NCI-H69 (cell line): ENCODE data around the gene BEX4.
A peak's percentile ranks its signal among the peaks of the same experiment; 100 is the strongest.

Source experiments
- DNase-seq: peaks from one replicate; lab custom pipeline; 2025; lab: John Stamatoyannopoulos, UW

The BEX4 gene

DNA sequence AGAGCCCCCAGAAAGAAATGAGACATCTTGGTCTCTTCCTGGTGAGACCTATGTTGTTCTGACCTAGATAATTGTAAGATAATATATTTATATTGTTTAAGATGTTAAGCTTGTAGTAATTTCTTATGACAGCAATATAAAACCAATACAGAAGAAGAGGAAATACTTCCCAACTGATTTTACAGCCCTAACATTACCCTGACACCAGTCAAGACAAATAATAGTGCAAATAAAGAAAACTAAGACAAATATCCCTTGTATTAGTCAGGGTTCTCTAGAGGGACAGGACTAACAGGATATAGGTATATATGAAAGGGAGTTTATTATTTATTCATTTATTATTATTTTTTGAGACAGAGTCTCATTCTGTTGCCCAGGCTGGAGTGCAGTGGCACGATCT, 21.4 kb downstream of the BEX4 start:
- no peak for DNase-seq

DNA sequence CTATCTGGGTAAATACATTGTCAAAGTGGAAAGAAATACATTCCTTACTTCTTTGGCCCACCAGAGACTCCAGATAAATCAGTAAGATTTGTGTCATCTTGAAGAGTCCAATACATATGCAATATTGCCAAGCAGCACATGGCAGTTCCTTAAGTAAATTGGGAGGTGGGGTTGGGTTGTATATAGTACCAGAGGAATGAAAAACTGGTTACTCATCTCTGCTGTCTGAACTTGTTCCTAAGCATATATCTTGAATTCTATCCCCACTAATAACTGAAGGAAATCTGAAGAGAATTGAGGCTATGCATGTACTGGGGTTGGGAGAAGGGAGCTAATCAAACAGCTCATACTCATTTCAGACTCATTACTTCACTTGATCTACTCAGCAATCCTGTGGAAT, 25.2 kb downstream of the BEX4 start:
- DNase-seq, result no peak

DNA sequence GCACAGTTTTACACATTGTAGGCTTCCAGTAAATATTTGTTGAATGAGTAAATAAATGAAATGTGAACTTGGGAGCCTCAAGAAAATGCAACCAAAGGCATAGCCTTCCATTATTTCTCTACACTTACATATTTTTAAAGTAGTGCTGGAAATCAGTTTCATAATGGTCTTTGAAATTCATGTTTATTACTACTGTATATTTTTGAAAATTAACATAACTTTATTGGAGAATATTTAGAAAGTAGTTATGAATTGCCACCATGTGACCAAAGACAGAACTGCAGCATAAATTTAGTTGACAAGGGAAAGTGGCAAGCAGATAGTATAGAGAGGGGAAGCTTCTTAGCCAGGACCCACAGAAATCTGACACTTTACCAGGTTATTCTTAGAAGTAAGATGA, 33.6 kb downstream of the BEX4 start:
- DNase-seq, result peak; percentile 0

DNA sequence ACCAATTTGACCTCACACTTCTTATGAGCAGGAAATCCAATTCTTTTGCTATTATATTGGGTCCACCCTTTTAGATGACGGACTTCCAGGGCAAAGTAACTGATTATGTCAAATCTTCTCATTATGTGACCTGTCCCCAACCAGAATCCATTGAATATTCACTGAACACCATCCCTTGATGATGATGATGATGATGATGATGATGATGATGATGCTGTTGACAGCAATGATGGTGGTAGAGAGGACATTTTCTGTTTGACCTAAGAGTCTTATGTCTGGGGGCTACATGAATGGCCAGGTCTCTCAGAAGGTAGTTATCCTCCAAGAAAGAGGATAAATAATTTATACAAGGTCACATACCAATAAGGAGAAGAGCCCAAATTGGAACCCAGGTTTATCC, 34.9 kb downstream of the BEX4 start:
- DNase-seq, result no peak

DNA sequence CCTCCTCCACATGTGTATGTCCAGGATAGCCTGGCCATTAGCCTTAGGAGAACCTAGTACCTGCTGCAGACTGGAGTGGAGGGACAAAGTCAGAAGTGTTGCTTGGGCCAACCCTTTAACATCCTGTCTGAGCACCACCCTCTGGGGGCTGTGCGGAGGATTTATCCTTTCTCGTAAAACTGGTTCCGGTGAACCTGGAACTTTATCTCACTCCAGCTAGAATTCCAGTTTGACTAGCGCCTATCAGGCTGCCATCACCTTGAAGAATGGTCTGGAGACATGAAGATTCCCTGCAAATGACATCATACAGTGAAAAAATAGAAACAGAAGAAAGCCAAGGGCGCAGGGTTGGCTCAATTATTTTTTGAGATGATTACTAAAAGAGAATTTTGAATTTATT, 36.1 kb downstream of the BEX4 start:
- DNase-seq, result no peak

DNA sequence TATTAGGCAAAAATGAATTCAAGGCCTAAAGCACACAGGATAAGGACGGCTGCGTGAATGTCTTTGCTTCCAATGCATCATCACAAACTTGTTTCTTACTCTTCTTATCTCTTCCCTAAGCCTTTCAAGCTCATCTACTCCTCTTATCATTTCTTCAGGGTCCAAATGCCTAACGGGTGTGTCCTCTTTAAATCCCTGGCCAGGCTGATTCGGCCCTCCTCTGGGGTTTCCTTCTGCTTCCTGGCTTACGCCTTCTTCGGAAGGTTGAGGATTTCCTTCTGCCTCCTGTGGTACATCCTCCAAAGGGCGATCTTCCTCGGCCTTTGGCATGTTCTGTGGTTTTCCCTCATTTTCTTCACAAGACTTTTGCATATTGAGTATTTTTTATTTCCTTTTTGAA, 38.7 kb downstream of the BEX4 start:
- DNase-seq, result no peak

DNA sequence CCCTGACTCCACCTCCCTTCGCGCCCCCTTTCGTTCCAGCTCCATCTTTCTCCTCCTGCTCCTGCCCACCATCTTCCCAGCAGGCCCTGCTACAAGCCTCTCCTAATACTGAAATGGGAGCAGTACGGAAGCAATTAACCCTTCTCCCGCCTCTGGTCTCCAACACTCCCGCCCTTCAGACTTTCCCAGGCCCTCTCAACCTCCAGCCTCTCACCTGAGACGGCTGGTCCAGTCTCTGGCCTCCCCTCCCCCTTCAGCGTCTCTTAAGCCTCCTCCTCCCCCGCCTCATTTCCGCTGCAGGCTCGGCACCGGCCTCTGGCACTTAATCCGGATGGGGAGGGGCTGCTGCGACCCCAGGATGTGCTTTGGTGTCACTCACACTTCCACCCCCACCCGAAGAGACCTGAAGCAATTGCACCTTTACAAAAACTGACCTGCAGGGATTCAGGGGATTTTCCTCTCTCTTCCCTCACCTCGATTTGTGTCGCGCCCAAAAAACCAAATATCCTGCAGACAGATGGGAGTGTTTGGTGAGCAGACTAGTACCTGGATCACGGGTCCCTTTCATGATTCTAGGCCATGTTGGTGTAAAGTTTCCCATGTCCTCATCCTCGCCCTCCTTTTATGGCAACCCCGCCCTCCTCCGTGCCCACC, 39.4 kb downstream of the BEX4 start:
- peak; percentile 70 for DNase-seq

DNA sequence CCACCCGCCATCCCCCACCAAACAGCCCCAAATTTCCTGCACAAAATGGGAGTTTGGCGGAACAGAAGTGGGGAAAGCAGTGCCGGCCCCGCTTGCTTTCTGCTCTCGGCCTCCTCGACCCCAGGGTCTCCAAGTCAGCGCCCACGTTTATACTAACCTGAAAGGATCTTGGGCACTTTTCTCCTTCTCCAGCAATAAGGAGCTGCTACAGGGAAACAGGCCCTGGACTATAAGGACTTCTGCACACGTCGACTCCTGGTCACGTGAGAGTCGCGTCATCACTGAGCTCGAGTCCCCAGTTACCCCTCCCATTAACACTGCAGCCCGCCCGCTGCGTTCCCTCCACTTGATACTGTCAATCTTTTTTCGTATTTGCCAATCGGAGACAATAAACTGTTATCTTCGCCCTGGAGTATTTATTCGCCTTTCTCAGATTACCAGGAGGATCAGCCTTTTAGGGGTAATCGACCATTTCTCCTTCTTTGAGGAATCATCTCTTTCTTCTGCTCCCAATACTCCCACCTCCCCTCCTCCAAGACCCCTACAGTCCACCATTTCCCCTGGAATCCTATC, 40.1 kb downstream of the BEX4 start, which contains the start of gene TCEAL8:
Gene TCEAL8 (minus strand): TSS at position 235 of the 573 bp plus-strand sequence. CDS start 1,176 bp downstream, outside the sequence.
- peak; percentile 66 for DNase-seq

DNA sequence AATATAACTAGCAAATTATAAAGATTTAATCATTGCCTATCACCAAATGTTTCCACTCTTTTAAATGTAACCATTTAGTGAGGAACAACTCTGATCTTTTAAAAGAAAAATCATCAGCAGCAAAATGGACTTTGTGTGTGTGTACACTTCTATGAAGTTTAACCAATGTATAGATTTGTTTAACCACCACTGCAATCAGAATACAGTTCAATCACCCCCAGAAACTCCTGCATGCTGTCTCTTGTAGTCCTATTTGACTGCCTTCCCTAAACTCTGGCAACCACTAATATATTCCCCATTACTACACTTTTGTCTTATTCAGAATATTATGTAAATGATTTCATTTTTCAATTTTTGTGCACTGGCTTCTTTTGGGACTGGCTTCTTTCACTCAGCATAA, 41.7 kb downstream of the BEX4 start:
- no peak for DNase-seq

DNA sequence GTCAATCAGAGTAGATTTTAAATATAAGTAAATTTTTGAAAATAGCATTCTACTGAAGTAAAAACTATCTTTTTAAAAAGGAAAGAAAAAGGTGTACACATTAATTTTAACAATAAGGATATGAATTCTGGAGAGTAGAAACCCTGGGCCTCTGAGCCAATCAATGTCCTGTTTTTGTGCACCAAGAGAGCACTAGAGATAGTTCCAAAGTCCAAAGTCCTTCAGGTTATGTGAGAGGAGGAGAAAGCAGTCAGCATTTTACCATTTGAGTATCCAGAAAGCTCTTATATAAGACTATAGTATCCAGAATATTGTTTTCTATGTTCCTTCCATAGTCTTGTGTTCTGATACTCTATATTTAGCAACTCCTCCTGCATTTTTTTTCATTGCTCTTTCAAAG, 43.4 kb downstream of the BEX4 start:
- no peak for DNase-seq
